ENCODE data around the gene TNK1.
"Not testable (repeated sequence)": the region's sequence is repeated elsewhere in the genome, so short reads cannot be mapped to it uniquely, and the experiment has no call there.

The TNK1 gene

GRCh38 chr17:7355573-7355972, 25.3 kb upstream of the TNK1 start:
- FAIRE-seq = no peak

DNA sequence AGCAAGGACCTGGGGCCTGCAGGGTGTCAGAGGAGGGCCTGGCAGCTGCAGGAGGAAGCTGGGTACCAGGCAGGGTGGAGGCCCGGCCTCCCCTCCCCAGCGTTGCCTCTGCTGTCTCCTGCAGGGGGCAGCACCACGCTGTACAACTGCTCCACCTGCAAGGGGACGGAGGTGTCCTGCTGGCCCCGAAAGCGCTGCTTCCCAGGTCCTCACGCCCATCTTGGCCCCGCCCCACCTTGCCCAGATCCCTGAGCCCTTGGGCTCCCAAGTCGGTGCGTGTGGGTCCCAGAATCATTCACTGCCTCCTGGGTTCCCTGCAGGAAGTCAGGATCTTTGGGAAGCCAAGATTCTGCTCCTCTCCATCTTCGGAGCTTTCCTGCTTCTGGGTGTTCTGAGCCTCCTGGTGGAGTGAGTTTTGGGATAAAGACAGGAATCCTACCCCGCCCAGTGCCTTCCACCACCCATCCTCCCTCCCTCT, 24.8 kb upstream of the TNK1 start:
- FAIRE-seq = no peak

DNA sequence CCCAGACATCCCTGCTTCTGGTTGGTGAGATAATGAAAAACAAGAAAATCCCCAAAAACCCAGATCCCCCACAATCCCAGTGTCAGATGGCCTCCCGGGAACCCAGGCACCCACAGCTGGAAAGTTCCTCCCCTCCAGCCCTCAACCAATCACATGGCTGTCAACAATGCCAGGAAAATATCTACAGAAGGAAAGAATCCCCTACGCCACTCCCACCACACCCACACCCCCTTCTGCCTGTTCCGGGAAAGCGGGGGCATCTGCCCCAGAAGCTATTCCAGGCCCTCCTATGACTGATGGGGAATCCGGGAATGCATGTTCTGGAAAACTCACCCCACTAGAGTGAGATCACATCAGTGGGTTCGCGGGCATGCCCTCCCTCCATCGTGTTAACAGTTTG, 24.1 kb upstream of the TNK1 start:
- FAIRE-seq = no peak

- FAIRE-seq = no peak
These were observed 23.5 kb upstream of the TNK1 start for GRCh38 chr17:7357381-7357780.

GRCh38 chr17:7361906-7362305, 19.0 kb upstream of the TNK1 start:
- FAIRE-seq = no peak

DNA sequence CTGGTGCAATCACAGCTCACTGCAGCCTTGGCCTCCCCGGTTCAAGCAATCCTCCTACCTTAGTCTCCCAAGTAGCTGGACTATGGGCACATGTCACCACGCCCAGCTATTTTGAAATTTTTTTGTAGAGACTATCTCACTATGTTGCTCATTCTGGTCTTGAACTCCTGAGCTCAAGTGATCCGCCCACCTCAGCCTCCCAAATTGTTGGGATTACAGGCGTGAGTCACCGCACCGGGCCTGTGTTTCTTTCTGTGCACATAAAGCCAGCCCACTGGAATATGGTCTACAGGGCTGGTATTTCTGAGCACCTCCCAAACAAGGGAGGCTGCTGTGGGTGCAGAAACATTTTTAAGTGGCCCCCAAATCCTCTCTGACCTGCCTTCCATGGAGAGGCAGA, 17.6 kb upstream of the TNK1 start:
- no peak for FAIRE-seq

GRCh38 chr17:7365963-7366362, 14.9 kb upstream of the TNK1 start:
- not testable (repeated sequence) for FAIRE-seq

DNA sequence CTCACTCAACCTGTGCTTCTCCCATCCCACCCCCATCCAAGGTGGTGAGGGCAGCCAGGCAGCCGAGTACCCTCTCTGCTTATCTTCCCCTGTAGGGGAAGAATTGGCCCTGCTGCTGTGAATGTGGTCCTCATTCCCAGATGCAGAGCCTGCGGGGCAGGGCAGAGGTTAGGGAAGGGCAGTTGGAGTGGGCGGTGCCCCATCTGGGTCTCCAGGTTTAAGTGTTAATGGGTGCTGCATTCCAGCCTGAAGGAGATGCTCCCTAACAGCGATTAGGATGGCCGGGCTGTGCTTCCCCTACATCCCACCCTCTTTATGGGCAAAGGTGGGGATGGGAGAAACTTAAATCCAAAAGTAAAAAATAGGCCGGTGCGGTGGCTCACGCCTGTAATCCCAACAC, 13.8 kb upstream of the TNK1 start:
- no peak for FAIRE-seq

GRCh38 chr17:7367918-7368598, 12.8 kb upstream of the TNK1 start:
- FAIRE-seq = no peak

GRCh38 chr17:7368599-7368994, 12.3 kb upstream of the TNK1 start:
- FAIRE-seq = not testable (repeated sequence)

DNA sequence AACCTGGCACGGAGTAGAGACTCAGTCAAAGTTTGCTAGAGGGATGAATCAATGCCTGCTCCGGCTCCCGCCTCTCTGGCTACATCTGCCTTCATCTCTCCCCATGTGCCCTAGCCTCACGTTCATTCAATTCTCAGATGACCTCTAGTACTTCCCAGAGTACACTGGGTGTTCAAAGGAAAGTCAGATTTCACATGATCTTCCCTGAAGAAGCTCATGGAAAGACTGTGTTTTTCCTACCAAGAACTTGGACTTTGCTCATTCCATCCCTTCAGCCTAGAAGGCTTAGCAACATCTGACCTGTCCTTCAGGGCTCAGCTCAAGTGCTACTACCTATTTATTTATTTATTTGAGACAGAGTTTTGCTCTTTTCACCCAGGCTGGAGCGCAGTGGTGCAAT, 11.1 kb upstream of the TNK1 start:
- FAIRE-seq = no peak

DNA sequence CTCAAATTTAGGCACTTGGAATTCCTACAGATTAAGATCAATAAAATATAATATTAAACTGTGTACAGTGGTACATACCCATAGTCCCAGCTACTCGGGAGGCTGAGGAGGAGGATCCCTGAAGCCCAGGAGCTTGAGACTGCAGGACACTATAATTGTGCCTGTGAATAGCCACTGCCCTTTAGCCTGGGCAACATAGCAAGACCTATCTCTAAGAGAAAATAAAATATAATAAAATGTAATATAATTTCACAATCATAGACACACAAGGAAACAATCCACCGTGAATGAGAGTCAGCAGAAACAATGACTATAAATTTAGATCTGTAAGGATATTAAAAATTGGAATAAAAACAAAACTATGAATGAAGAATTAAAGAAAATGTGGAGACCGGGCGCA, 10.0 kb upstream of the TNK1 start:
- FAIRE-seq = no peak

GRCh38 chr17:7374353-7374752, 6.5 kb upstream of the TNK1 start:
- FAIRE-seq = no peak

GRCh38 chr17:7379134-7379533, 1.8 kb upstream of the TNK1 start:
- FAIRE-seq = no peak

DNA sequence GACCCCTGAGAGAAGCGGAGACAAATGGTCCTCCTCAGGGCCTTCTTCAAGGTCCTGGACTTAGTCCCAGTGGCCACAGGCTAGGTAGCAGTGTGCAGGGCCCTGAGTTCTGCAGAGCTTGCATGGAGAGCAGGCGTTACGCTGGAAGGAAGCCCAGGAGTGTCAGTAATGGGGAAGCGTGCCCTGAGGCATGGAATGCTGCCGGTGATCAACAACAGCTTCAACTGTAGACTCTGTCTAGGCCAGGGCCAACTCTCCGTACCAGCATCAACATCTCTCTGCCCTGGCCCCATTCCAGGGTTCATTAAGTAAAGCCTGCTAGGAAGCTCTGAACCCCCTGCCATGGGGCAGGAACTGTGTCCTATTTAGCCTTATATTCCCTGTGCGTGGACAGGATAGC, 568 bp upstream of the TNK1 start:
- no peak for FAIRE-seq

DNA sequence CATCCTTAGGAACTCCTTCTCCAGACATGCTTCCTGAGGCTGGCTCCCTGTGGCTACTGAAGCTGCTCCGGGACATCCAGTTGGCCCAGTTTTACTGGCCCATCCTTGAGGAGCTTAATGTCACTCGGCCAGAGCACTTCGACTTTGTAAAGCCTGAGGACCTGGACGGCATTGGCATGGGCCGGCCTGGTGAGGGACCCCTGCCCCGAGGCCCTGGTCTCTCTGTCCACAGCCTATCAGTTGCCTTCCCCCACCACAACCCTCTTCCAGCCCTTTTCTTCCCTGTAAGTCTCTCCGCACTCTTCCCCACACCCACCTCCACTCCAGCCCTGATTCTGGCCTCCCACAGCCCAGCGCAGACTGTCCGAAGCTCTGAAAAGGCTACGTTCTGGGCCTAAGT, 2.0 kb downstream of the TNK1 start:
- no peak for FAIRE-seq

- no peak for FAIRE-seq
These were observed 2.5 kb downstream of the TNK1 start for GRCh38 chr17:7383371-7383741.

GRCh38 chr17:7383742-7384488, 3.0 kb downstream of the TNK1 start:
- no peak for FAIRE-seq

DNA sequence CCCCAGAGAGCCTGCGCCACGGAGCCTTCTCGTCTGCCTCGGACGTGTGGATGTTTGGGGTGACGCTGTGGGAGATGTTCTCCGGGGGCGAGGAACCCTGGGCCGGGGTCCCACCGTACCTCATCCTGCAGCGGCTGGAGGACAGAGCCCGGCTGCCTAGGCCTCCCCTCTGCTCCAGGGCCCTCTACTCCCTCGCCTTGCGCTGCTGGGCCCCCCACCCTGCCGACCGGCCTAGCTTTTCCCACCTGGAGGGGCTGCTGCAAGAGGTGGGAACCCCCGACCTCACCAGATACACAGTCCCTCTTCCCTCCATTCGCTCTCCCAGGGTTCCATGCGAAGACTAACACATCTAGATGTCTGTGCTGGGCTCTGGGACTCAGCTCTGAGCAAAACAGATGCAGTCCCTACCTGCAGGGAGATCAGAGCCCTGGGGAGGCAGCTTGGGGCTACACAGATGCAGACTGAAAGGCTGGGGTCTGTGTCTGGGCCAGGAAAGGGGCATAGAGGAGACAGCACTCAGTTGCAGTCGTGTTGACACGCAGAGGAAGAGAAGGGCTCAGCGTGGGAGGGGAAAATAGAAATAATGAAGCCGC, 3.7 kb downstream of the TNK1 start:
- no peak for FAIRE-seq

GRCh38 chr17:7388856-7389255, 8.0 kb downstream of the TNK1 start:
- FAIRE-seq = no peak

GRCh38 chr17:7389924-7390910, 9.3 kb downstream of the TNK1 start:
- FAIRE-seq = no peak

DNA sequence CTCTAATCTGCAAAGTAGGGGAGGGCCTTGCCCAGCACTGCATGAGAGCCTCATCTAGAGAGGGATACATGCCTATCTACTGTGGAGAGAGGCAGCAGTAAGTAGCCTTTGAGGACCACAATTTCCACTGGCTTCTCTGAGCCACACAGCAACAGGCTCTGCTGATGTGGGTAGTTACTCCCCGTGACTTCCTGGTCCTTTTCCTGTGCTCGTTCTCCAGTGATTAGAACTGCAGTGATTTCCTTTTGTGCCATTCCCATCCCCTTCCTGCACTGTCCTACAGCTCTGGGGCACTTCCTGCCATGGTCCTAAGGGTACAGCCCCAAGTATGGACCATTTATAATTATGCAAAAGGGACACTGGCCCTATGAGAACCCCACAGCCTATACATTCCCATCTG, 10.4 kb downstream of the TNK1 start:
- no peak for FAIRE-seq
